Lower leg skin (tissue), 3 donors: ENCODE data around the gene UACA.

Source experiments
- CTCF ChIP-seq, 3 donors: fragments of 450-650 bp; IDR thresholded peaks; one replicate each; pipeline ENCODE4 v1.5.1; 2016; ENCODE audit warnings: antibody characterized with exemption in 3 of 3, mild to moderate bottlenecking in 3 of 3, moderate library complexity in 2 of 3
- POLR2A ChIP-seq, 2 donors: fragments of 450-650 bp; IDR thresholded peaks; one replicate each; pipeline ENCODE4 v1.6.1; 2016 to 2017; ENCODE audit warnings: antibody characterized with exemption in 2 of 2, mild to moderate bottlenecking in 1 of 2, moderate library complexity in 1 of 2

GRCh38 chr15:70669966-70670658, 93.2 kb downstream of the UACA start:
- no peak for TF ChIP-seq CTCF (IDR thresholded peaks at IDR 0.05)
- TF ChIP-seq POLR2A (IDR thresholded peaks at IDR 0.05) = no peak
